DLD1 (cell line): ENCODE results near the gene TEDC2.

Experiments
- in situ Hi-C: cut with HindIII; loops from 2 replicates; pipeline ENCODE4 v1.10.0; 2017; ENCODE audit warnings: low sequenced_read_pairs

TEDC2 gene

GRCh38 chr16:2464333-2464732, 4.4 kb downstream of the TEDC2 start:
- in situ Hi-C loops, result no loop called here

- in situ Hi-C loops, result no loop called here
These were observed 5.9 kb downstream of the TEDC2 start for GRCh38 chr16:2465653-2466415.

- in situ Hi-C loops, result no loop called here
These were observed 7.0 kb downstream of the TEDC2 start for GRCh38 chr16:2466667-2467527.

- in situ Hi-C loops, result no loop called here
These were observed 7.8 kb downstream of the TEDC2 start for GRCh38 chr16:2467528-2468232.

- in situ Hi-C loops, result no loop called here
These were observed 8.4 kb downstream of the TEDC2 start for GRCh38 chr16:2468233-2468724.

- in situ Hi-C loops, result no loop called here
These were observed 9.0 kb downstream of the TEDC2 start for GRCh38 chr16:2468725-2469398.

GRCh38 chr16:2469399-2470233, 9.7 kb downstream of the TEDC2 start:
- in situ Hi-C loops, result no loop called here

- in situ Hi-C loops, result no loop called here
These were observed 10.3 kb downstream of the TEDC2 start for GRCh38 chr16:2470234-2470601.

- in situ Hi-C loops, result no loop called here
These were observed 10.7 kb downstream of the TEDC2 start for GRCh38 chr16:2470603-2471015.

- in situ Hi-C loops, result no loop called here
These were observed 11.2 kb downstream of the TEDC2 start, which contains the start of gene NTN3 for GRCh38 chr16:2471016-2471652. TSS of gene NTN3 (plus strand) at chr16:2471297. CDS start at chr16:2471702, 405 bp downstream.

DNA sequence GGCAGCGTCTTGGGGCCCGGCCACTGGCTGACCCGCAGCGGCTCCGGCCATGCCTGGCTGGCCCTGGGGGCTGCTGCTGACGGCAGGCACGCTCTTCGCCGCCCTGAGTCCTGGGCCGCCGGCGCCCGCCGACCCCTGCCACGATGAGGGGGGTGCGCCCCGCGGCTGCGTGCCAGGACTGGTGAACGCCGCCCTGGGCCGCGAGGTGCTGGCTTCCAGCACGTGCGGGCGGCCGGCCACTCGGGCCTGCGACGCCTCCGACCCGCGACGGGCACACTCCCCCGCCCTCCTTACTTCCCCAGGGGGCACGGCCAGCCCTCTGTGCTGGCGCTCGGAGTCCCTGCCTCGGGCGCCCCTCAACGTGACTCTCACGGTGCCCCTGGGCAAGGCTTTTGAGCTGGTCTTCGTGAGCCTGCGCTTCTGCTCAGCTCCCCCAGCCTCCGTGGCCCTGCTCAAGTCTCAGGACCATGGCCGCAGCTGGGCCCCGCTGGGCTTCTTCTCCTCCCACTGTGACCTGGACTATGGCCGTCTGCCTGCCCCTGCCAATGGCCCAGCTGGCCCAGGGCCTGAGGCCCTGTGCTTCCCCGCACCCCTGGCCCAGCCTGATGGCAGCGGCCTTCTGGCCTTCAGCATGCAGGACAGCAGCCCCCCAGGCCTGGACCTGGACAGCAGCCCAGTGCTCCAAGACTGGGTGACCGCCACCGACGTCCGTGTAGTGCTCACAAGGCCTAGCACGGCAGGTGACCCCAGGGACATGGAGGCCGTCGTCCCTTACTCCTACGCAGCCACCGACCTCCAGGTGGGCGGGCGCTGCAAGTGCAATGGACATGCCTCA, 12.0 kb downstream of the TEDC2 start:
- in situ Hi-C loops, result no loop called here

- in situ Hi-C loops, result no loop called here
These were observed 12.6 kb downstream of the TEDC2 start for GRCh38 chr16:2472488-2472864.

DNA sequence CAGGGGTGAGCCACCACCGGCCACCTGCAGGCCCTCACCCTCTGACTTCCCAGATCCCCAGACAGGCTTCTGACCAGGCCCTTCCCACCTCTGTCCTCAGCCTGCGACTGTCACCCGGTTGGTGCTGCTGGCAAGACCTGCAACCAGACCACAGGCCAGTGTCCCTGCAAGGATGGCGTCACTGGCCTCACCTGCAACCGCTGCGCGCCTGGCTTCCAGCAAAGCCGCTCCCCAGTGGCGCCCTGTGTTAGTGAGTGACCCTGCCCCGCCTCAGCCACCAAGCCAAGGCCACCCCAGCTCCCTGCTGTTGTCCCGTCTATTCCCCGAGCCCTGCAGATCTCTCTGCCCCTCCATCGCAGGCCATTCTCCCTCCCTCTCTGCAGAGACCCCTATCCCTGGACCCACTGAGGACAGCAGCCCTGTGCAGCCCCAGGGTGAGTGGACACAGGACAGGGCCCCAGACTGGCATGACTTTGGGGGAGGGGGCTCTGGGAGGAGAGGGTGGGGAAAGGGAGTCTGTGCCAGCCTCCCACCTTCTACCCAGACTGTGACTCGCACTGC, 13.1 kb downstream of the TEDC2 start:
- in situ Hi-C loops, result no loop called here

- in situ Hi-C loops, result no loop called here
These were observed 13.6 kb downstream of the TEDC2 start for GRCh38 chr16:2473446-2473926.

DNA sequence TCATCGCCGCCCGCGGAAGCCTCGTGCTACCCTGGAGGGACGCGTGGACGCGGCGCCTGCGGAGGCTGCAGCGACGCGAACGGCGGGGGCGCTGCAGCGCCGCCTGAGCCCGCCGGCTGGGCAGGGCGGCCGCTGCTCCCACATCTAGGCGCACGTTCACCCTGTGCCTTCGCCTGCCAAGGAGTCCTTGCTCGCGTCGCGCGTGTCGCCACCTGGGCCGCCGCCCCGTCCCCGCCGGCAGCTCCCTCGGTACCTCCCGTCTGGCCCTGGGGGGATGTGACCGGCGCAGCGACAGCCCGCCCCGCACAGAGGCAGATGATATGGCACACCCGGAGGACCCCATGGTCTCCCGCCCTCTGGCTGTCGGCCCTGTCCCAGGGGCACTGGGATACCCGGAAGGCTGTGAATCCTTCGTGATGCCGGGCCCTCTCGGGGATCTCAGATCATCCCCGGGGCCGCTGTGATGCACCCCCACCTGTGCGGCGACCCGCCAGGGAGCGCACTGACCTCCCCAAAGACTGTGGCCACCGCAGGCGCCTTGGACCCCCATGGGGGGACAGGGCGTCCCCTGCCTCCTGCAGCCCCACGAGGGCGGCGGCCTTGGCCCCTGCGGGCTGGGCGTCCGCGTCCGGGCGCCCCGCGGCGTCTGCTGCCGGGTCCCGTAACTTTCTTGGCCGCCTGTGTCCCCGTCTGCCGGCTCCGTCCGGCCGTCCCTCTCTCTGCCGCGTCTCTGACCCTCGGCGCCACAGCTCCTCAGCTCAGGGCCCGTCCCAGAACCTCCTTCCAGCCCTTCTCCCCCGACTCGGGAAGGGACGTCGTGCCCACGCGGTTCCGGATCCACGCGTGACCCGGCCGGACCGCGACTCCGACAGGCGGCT, 14.3 kb downstream of the TEDC2 start:
- in situ Hi-C loops, result no loop called here

- in situ Hi-C loops, result no loop called here
These were observed 15.0 kb downstream of the TEDC2 start, which contains the start of gene TBC1D24 for GRCh38 chr16:2474877-2475412. TSS of gene TBC1D24 (plus strand) at chr16:2475127. CDS start at chr16:2496149, 21,022 bp downstream.
